Measurements from ENCODE around the gene HAGH.
A peak's percentile ranks its signal among the peaks of the same experiment; 100 is the strongest.

Gene HAGH

DNA sequence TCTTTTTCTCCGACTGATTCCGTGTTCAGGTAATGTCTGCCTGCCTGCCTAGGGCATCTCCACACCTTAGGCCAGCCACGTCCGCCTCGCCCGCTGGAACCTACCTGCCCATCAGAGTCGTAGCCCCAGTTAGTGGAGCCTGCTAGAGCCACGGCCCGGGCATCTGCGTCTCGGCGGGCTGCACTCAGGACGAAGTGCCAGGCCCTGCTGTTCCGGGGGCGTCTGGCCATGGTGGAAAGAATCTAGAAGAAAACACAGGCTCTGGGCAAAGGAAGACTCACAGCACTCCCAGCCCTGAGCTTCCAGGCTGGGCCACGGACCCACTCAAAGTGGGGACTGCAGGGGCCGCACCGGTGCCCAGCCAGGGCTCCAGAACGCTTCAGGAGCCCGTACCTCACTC, 45.4 kb downstream of the HAGH start:
- Mint-ChIP-seq H3K27ac (peak overlapping the region; percentile 43), H3K4me3 (peak overlapping the region; percentile 83), H3K4me1 (peaks cover 13% of the 10 kb centered on the region), H3K9me3 (no peaks in the 10 kb centered on the region), H3K27me3 (no peaks in the 10 kb centered on the region), H3K36me3 (peaks cover 2% of the 10 kb centered on the region)
- peak in 1 of 2 donors; percentile 10 for DNase-seq (ENCODE audit: low spot score in 2 of 2)
- ATAC-seq (ENCODE audit: low read depth): no peak

DNA sequence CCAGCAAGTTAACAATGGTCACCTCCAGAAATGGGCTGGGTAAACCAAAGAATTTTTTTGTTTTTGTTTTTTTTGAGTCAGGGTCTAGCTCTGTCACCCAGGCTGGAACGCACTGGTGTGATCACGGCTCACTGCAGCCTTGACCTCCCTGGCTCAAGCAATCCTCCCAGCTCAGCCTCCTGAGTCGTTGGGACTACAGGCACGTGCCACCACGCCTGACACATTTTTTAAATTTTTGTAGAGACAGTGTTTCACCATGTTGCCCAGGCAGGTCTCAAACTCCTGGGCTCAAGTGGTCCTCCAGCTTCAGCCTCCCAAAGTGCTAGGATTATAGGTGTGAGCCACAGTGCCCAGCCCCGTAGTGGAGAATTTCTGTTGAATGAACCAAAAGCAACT, 46.0 kb downstream of the HAGH start:
- Mint-ChIP-seq H3K36me3 (peaks cover 2% of the 10 kb centered on the region), H3K9me3 (no peaks in the 10 kb centered on the region), H3K27me3 (no peaks in the 10 kb centered on the region), H3K27ac (no peak overlapping the region), H3K4me3 (peak overlapping the region; percentile 14), H3K4me1 (peaks cover 13% of the 10 kb centered on the region)
- no peak for ATAC-seq (ENCODE audit: low read depth)
- DNase-seq (ENCODE audit: low spot score in 2 of 2): no peak

DNA sequence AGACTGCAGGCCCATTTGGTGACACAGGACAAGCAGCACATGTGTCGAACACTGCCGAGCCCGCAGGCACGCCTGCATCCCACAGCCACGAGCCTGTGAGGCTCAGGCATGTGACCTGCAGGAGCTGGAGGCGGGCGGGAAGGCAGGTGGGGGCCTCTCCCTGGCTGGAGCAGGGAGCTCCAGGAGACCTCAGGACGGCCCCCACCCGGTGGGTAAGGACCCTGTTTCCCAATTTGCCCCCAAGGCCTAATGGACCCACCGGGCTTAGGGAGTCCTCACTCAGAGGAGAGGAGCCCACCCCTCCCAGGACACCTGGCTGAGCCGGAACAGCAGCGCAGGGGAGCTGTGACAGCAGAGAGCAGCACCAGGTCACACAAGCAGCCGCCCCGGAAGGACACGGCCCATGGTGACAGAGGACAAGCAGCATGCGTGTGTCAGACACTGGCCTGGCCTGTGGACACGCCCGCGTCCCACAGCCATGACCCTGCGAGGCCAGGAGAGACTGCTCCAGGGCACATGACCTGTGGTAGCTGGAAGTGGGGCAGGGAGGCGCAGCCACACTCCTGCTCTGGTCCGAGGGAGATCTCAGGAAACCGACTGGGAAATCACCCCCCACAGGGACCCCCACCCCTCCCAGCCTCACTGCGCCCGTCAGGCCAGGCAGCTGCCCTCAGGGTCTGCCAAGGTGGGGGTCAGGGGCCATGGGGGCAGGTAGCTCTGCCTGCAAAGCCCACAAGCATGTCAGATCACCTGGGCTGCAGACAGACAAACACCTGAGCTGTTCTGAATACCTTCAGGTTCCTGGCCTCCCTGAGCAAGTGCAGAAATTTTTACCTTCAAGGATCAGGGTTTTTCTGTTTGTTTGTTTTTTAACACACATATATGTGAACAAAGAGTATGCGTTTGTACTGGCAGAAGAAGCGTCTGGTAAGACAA, 46.6 kb downstream of the HAGH start:
- H3K4me3 Mint-ChIP-seq: no peak overlapping the region
- H3K27me3 Mint-ChIP-seq: no peaks in the 10 kb centered on the region
- ATAC-seq (ENCODE audit: low read depth): no peak
- no peak overlapping the region for H3K27ac Mint-ChIP-seq
- no peak for DNase-seq (ENCODE audit: low spot score in 2 of 2)
- peaks cover 12% of the 10 kb centered on the region for H3K4me1 Mint-ChIP-seq
- no peaks in the 10 kb centered on the region for H3K9me3 Mint-ChIP-seq
- peaks cover 2% of the 10 kb centered on the region for H3K36me3 Mint-ChIP-seq

DNA sequence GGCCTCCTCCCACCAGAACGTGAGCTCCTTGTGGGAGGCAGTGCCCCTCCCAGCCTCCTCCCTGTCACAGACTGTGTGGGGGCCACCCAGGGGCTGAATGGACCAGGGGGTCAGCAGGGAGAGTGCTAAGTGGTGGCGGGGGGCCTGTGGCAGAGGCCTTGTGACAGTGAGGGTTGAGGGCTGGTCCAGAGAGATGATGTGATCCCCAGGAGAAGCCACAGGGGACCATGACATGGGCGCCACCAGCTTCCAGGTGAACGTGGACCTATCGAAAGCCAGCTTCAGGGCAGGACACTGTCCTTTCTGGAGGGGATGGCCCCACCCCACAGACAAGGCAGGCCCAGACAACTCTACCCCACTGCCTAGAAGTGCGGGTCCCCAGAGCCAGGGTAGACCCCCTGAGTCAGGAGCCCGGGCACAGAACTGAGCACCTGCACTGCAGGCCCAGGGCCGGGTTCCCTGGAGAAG, 47.4 kb downstream of the HAGH start:
- no peak overlapping the region for H3K27ac Mint-ChIP-seq
- ATAC-seq (ENCODE audit: low read depth): no peak
- peaks cover 2% of the 10 kb centered on the region for H3K36me3 Mint-ChIP-seq
- no peaks in the 10 kb centered on the region for H3K27me3 Mint-ChIP-seq
- no peaks in the 10 kb centered on the region for H3K9me3 Mint-ChIP-seq
- no peak for DNase-seq (ENCODE audit: low spot score in 2 of 2)
- peaks cover 11% of the 10 kb centered on the region for H3K4me1 Mint-ChIP-seq
- H3K4me3 Mint-ChIP-seq: no peak overlapping the region

DNA sequence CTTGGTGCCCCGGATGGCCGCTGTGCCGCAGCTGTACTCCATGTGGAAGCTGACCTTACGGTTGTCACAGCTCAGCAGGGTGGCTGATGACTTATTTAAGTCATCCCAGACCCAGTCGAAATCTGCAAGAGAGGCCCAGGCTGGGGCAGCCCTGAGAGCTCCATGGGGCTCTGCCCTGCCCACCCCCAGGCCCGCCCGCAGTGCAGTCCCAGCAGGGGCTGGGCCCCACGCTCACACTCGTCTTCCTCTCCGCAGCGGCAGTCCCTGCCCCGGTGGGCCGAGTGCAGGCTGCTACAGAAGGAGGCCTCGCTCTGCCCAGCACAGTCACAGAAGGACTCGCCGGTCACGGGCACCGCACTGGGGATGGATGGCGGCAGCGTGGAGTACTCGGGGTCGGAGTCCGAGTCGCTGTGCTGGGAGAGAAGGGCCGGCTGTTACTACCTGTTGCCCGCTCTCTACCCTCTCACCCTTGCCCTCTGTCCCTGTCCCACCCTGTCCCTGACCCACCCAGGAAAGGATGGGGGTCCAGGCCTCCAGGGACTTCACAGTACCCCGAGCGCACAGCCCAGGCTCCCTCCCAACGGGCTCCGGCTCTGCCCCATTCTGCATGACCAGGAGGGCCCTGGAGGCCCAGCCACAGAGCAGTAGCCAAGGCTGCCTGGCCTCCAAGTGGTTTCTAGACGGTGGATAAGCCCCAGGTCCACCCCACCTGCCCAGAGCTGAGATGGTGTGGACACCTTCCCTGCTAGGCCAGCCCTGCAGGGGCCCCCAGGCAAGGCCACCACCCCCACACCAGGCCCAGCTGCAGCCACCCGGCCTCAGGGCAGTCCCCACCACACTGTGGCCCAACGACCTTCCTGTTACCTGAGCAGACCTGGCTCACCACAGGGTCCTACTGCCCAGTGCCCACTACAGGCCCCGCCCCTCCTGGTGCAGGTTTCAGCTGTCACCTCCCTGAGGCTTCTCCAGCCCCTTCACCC, 48.1 kb downstream of the HAGH start:
- Mint-ChIP-seq H3K27me3 (no peaks in the 10 kb centered on the region), H3K4me1 (peaks cover 11% of the 10 kb centered on the region), H3K9me3 (no peaks in the 10 kb centered on the region), H3K4me3 (no peak overlapping the region), H3K36me3 (peaks cover 2% of the 10 kb centered on the region), H3K27ac (no peak overlapping the region)
- DNase-seq (ENCODE audit: low spot score in 2 of 2): no peak
- no peak for ATAC-seq (ENCODE audit: low read depth)

DNA sequence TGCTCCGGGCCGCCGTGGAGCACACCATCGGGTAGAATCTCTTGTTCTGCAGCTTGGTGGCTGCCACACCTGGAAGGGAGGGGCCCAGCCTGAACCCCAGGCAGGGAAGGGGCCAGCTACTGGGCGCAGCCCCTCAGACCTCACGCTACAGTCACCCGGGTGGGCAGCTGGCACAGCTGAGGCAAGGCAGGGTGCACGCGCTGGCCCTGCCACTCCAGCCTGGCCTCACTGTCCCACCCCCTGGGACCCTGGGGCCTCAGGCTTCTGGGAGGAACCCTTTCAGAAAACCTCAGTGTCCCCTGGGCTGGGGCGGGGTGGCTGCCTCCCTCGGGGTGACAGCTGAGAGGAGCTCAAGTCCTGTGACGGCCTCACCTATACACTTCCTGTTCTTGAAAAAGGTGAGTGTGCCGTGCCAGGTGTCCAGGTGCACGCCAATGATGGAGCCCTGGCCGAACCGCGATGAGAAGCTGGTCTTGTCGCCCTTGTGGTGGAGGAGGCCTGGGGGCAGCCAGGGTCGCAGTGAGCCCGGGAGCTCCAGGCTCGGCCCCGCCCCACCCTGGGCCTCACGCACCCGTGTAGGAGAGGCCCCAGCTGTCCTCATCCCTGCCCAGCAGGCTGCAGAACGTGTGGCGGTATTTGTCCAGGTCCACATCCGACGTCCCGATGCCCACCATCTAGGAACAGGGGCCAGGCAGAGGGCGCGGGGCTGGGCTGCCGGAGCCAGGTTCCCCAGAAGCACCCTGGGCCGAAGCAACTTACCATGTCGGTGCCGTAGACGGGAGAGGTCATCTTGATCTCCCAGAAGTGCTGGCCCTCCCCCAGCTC, 49.0 kb downstream of the HAGH start:
- H3K4me1 Mint-ChIP-seq: peaks cover 8% of the 10 kb centered on the region
- no peaks in the 10 kb centered on the region for H3K9me3 Mint-ChIP-seq

DNA sequence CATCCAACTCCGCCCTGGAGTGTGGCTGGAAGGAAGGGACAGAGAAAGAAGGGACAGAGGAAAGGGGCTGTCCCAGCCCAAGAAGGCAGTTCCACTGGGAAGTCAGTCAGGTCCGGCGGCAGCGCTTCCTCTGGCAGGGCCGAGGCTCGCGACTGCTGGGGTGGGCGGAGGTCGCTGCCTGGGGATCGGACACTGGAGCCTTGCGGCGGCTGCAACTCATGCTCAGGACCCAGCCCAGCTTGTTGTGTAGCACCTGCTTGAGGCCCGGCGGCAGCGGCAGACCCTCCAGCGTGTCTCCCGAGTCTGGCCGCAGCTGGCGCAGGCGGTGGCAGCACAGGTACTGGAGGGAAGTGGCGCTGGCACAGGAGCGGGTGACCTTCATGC, 49.6 kb downstream of the HAGH start:
- H3K9me3 Mint-ChIP-seq: no peaks in the 10 kb centered on the region
- no peaks in the 10 kb centered on the region for H3K27me3 Mint-ChIP-seq
- peaks cover 2% of the 10 kb centered on the region for H3K36me3 Mint-ChIP-seq
- no peak overlapping the region for H3K4me3 Mint-ChIP-seq
- DNase-seq (ENCODE audit: low spot score in 2 of 2): no peak
- no peak overlapping the region for H3K27ac Mint-ChIP-seq
- H3K4me1 Mint-ChIP-seq: peaks cover 11% of the 10 kb centered on the region
- no peak for ATAC-seq (ENCODE audit: low read depth)

More for the DNA sequence above, 49.0 kb downstream of the HAGH start:
- H3K4me3 Mint-ChIP-seq: no peak overlapping the region
- peaks cover 2% of the 10 kb centered on the region for H3K36me3 Mint-ChIP-seq
- no peak for ATAC-seq (ENCODE audit: low read depth)
- no peak for DNase-seq (ENCODE audit: low spot score in 2 of 2)
- H3K27ac Mint-ChIP-seq: no peak overlapping the region
- no peaks in the 10 kb centered on the region for H3K27me3 Mint-ChIP-seq

DNA sequence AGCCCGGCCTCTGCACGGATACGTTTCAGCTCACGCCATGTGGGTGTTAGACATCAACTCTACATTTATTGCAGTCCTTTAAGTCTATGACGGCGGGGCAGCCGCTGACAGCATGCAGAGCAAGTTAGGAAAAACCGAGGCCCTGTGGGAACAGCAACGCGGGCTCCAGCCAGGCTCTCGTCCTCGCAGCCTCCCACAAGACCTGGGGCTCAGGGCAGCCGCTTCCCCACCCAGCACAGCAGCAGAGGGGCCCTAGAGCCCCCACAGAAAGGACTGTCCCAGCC, 50.0 kb downstream of the HAGH start:
- Mint-ChIP-seq H3K27me3 (no peaks in the 10 kb centered on the region), H3K4me1 (peaks cover 10% of the 10 kb centered on the region), H3K27ac (no peak overlapping the region), H3K36me3 (peaks cover 2% of the 10 kb centered on the region), H3K4me3 (no peak overlapping the region), H3K9me3 (no peaks in the 10 kb centered on the region)
- DNase-seq (ENCODE audit: low spot score in 2 of 2): no peak
- no peak for ATAC-seq (ENCODE audit: low read depth)

DNA sequence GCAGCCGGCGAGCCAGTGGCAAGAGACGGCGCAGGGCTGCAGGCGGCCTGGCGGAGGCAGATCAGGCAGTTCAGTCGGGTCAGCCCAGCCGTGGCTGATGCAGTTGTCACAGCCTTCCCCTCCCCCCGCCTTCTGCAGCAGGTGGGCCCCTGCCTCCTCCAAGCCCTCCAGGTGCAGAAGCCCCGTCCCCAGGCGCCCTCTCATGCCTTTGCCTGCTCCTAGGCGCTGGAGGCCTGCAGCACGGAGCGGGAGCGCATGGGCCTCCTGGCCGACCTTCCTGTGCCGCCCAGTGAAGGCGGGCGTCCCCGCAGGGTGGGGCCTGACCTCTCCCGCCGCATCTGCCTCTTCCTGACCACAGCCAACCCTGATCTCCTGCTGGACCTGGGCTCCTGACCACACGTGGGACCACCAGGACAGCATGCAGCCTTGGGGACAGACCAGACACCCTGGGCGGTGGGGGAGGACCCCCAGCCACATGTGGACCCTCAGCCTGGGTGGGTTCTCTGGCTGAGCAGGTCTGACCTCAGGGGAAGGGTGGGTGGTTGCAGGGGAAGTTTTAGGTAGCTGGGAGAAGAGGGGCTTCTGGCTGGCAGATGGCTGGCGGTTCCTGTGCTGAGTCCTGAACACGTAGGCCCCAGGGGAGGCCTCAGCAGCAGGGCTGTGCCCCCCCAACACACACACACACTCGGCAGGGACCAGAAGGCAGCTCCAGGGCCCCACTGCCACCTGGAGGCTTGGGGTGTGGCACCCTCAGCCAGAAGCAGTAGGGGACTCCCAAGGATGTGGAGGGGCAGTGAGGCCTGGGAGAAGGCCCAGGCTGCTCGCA, 50.6 kb downstream of the HAGH start:
- no peaks in the 10 kb centered on the region for H3K27me3 Mint-ChIP-seq
- H3K4me3 Mint-ChIP-seq: no peak overlapping the region
- peaks cover 2% of the 10 kb centered on the region for H3K36me3 Mint-ChIP-seq
- H3K27ac Mint-ChIP-seq: no peak overlapping the region
- H3K4me1 Mint-ChIP-seq: peaks cover 8% of the 10 kb centered on the region
- DNase-seq (ENCODE audit: low spot score in 2 of 2) (no peak), ATAC-seq (ENCODE audit: low read depth) (no peak)
- no peaks in the 10 kb centered on the region for H3K9me3 Mint-ChIP-seq

DNA sequence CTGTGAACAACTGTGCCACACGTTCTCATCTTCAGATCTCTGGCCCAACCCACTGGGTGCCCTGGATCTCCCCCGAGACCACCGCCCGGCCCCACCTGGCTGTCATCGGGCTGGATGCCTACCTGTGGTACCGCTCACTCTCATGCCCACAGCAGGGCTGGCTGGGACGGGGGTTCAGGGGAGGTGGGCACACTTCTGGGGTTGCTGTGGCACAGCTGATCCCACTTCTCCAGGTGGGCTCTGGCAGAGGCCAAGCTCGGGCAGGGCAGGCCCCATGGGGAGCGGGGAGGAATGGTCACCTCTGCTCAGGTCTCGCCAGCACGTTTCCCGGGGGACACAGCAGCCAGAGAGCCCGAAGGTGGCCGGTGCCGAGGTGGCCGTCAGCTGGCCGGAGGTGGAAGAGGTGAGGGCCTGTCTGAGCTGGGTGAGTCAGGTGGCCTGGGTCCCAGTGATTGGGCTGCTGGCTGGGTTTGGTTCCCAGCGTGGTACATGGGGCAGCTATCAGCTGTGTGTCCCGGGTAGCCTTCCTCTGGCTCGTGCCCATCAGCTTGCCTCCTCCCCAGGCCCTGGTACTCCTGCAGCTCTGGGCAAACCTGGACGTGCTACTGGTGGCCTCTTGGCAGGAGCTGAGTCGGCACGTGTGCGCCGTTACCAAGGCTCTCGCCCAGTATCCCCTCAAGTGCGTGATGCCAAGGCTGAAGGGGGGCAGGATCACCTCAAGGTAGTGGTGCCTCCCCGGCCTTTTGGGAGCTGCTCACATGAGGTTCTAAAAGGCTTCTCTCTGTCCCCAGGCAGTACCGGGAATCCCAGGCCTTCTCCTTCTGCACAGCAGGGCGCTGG, 51.4 kb downstream of the HAGH start:
- peak overlapping the region; percentile 41 for H3K4me3 Mint-ChIP-seq
- H3K9me3 Mint-ChIP-seq: no peaks in the 10 kb centered on the region
- no peaks in the 10 kb centered on the region for H3K27me3 Mint-ChIP-seq
- H3K27ac Mint-ChIP-seq: no peak overlapping the region
- no peak for DNase-seq (ENCODE audit: low spot score in 2 of 2)
- H3K36me3 Mint-ChIP-seq: peaks cover 2% of the 10 kb centered on the region
- ATAC-seq (ENCODE audit: low read depth): no peak
- H3K4me1 Mint-ChIP-seq: peaks cover 8% of the 10 kb centered on the region

DNA sequence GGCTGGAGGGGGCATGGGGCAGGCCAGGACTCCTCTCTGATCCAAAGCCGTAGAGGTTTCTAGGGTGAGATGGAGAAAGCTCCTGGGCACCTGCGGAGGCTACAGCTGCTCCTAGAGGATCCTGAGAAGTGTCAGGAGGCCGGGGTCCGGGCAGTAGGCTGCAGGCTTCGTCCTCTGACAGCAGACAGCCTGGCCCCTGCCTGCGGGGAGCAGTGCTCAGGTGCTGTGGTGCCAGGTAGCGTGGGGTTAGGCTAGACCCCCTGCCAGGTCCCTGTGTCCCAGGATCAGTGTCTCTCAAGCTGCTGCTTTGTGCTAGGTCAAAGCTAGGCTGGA, 52.2 kb downstream of the HAGH start:
- H3K4me3 Mint-ChIP-seq: no peak overlapping the region
- no peaks in the 10 kb centered on the region for H3K9me3 Mint-ChIP-seq
- H3K27ac Mint-ChIP-seq: no peak overlapping the region
- H3K36me3 Mint-ChIP-seq: peaks cover 3% of the 10 kb centered on the region
- ATAC-seq (ENCODE audit: low read depth): no peak
- H3K27me3 Mint-ChIP-seq: no peaks in the 10 kb centered on the region
- peaks cover 11% of the 10 kb centered on the region for H3K4me1 Mint-ChIP-seq
- no peak for DNase-seq (ENCODE audit: low spot score in 2 of 2)

DNA sequence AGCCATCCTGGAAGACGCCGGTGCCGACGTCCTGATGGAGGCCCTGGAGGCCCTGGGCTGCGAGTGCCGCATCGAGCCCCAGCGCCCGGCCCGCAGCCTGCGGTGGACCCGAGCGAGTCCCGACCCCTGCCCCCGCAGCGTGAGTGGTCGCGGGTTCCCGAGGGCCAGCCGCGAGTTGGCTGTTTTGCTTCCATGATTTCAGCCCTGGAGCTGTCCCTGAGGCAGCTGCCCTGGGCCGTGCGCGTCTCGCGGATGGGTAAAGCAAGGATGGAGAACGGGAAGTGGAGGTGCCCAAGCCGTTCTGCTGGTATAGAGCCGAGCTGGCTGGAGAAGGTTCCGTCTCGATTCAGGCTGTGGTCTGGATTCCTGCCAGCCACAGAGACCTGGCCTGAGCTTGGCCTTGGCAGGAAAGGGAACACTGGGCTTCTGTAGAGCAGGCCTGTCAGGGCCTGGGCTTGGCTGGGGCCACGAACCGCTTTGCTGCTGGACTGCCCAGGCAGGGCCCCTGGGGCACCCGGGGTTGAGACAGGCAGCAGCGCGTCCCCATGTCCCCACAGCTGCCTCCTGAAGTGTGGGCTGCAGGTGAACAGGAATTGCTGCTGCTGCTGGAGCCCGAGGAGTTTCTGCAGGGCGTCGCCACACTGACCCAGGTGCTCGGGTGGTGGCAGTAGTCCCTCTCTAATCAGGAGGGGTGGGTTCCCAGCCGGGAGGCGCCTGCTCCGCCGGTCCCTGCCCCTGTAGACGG, 52.8 kb downstream of the HAGH start:
- H3K4me1 Mint-ChIP-seq: peaks cover 8% of the 10 kb centered on the region
- ATAC-seq (ENCODE audit: low read depth): peak; percentile 3
- no peaks in the 10 kb centered on the region for H3K27me3 Mint-ChIP-seq
- no peaks in the 10 kb centered on the region for H3K9me3 Mint-ChIP-seq
- H3K27ac Mint-ChIP-seq: no peak overlapping the region
- H3K36me3 Mint-ChIP-seq: peaks cover 1% of the 10 kb centered on the region
- no peak for DNase-seq (ENCODE audit: low spot score in 2 of 2)
- peak overlapping the region; percentile 90 for H3K4me3 Mint-ChIP-seq

Data from memory B cell (primary cell).